K562 (cell line): ENCODE results near the gene RNF213. TPM values are rescaled to one million over a fixed set of nuclear protein-coding genes. Genes with fewer than 3 reads are reported as not detected.
A peak's percentile ranks its signal among the peaks of the same experiment; 100 is the strongest.

Experiments
- BCOR ChIP-seq: fragments of 450-650 bp; IDR thresholded peaks from 2 replicates; pipeline ENCODE4 v1.6.1; 2016
- BRD9 ChIP-seq: fragments of 450-650 bp; IDR thresholded peaks from 2 replicates; pipeline ENCODE4 v1.6.1; 2018; ENCODE audit warnings: low read depth; ENCODE audit not compliant: partially characterized antibody
- DPF2 ChIP-seq: fragments of 450-650 bp; IDR thresholded peaks from 2 replicates; pipeline ENCODE4 v1.6.1; 2016
- MYC ChIP-seq, 2 experiments: fragments of 250-450 bp in 1 of 2; sonication (Bioruptor Pico) in 1 of 2; IDR thresholded peaks; 2 replicates each; pipeline versions ENCODE4 v1.5.1 to v1.6.1; 2012 to 2021; ENCODE audit warnings: low read depth in 2 of 2, borderline replicate concordance in 1 of 2, improper control_type of control experiment in 1 of 2, low read length in 1 of 2, mild to moderate bottlenecking in 1 of 2, moderate library complexity in 1 of 2
- NR0B1 ChIP-seq: fragments of 450-650 bp; IDR thresholded peaks from one replicate; pipeline ENCODE4 v1.6.1; 2018; ENCODE audit warnings: mild to moderate bottlenecking, moderate library complexity; ENCODE audit not compliant: partially characterized antibody
- POLR3G ChIP-seq: IDR thresholded peaks from 2 replicates; pipeline ENCODE4 v1.6.1; 2011; ENCODE audit not compliant: insufficient read length, insufficient replicate concordance; ENCODE audit errors: extremely low read depth
- SIN3B ChIP-seq: fragments of 450-650 bp; IDR thresholded peaks from 2 replicates; pipeline ENCODE4 v1.6.1; 2017; ENCODE audit warnings: low read depth, mild to moderate bottlenecking, moderate library complexity
- TAF1 ChIP-seq: IDR thresholded peaks from 2 replicates; pipeline ENCODE4 v1.6.1; 2011; ENCODE audit warnings: mild to moderate bottlenecking, low read length, moderate library complexity; ENCODE audit not compliant: insufficient read depth, control insufficient read depth, severe bottlenecking; ENCODE audit errors: extremely low read depth
- THAP12 ChIP-seq: fragments of 250-450 bp; sonication (Bioruptor Pico); IDR thresholded peaks from 2 replicates; pipeline ENCODE4 v1.9.0; 2021; ENCODE audit warnings: mild to moderate bottlenecking, inconsistent platforms
- ZNF347 ChIP-seq: fragments of 450-650 bp; formaldehyde crosslinking; IDR thresholded peaks from 2 replicates; pipeline ENCODE4 v1.4.0; 2020; ENCODE audit warnings: low read depth, mild to moderate bottlenecking, moderate library complexity
- polyA plus RNA-seq, 8 experiments: library from polyadenylated mRNA; depleted of rRNA in 4 of 8; stranded (reverse) in 5 of 8; unstranded in 3 of 8; fragments of >200 nt; fragmentation: Nextera tagmentation in 2 of 8; fragmentation: Illumina TruSeq in 1 of 8; extraction: Ambion mirVana in 2 of 8; extraction: Trizol in 1 of 8; gene quantifications; 2 replicates each; pipeline versions ENCODE4 v1.2.1 to v1.2.3, GENCODE V29; 2011 to 2014; ENCODE audit warnings: inconsistent platforms in 1 of 8, missing spikeins in 1 of 8
- total RNA-seq, 7 experiments: library from RNA; depleted of rRNA in 6 of 7; stranded (reverse); fragments of >200 nt in 6 of 7; fragmentation: Illumina TruSeq in 2 of 7; extraction: Trizol in 2 of 7; gene quantifications; 2 replicates each; pipeline versions ENCODE4 v1.2.1 to v1.2.3, GENCODE V29; 2011 to 2021; ENCODE audit warnings: low replicate concordance in 1 of 7
- TF ChIP-seq, protein P1 (sequence below): fragments of 250-450 bp; sonication (Bioruptor Pico); IDR thresholded peaks from 2 replicates; pipeline ENCODE4 v1.8.0; 2022; ENCODE audit warnings: moderate library complexity, mild to moderate bottlenecking, inconsistent platforms
- TF ChIP-seq, protein P2 (sequence below), 2 experiments: fragments of 200-800 bp in 1 of 2; sonication (Bioruptor generic) in 1 of 2; sonication (generic) in 1 of 2; formaldehyde crosslinking in 1 of 2; IDR thresholded peaks in 1 of 2; conservative IDR thresholded peaks in 1 of 2; 2 replicates each; pipeline versions ENCODE4 v1.5.0 to v1.6.1; 2016 to 2020; ENCODE audit warnings: missing compliant biosample characterization in 1 of 2, missing genetic modification characterization in 1 of 2, missing genetic modification reagents in 1 of 2
- TF ChIP-seq, protein P3 (sequence below): IDR thresholded peaks from 2 replicates; pipeline ENCODE4 v1.6.1; 2011; ENCODE audit warnings: borderline replicate concordance, low read depth, mild to moderate bottlenecking, moderate library complexity, low read length; ENCODE audit not compliant: insufficient read depth, poor library complexity, severe bottlenecking

Gene RNF213
- total and polyA plus RNA-seq, 9 of the 15 experiments (the other 6 are each of a cell fraction or from before 2014, with no cell fraction given): 5.3 to 33.6 (median 17.9) TPM

DNA sequence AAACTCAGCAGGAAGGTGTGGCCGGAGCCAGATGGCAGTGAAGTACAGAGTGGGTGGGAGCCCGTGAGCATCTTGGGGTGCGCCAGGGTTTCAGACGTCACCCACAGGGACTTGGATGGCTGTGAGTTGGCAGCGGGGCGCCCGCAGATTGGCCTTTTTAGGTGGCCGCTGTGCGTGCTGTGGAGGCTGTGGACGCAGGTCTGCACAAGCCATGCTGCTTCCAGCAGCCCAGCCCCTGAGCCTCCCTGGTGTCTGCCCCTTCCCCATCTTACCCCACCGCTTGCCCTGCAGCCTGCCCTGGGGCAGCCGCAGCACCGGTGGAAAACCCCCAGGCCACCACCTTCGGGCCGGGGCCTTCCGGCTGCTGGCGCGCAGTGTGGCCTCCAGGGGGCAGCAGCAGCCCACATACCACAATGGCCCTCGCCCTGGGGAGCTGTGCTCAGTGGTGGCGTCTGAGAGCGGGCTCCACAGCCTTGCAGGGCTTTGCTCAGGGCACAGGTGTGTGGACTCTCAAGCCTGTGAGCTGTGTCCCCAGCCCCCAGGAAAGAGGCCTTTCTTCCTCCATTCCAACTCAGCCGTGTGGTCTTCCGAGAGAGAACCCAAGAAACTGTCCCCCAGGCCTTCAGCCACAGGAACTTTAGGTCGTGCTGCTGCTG is 166.1 kb downstream of the RNF213 start (continued):
- TF ChIP-seq POLR3G: no peak
- TF ChIP-seq THAP12 (CRISPR knock-in tag): no peak
- no peak for TF ChIP-seq BCOR
- TF ChIP-seq BRD9: no peak
- TF ChIP-seq, protein P1, sequence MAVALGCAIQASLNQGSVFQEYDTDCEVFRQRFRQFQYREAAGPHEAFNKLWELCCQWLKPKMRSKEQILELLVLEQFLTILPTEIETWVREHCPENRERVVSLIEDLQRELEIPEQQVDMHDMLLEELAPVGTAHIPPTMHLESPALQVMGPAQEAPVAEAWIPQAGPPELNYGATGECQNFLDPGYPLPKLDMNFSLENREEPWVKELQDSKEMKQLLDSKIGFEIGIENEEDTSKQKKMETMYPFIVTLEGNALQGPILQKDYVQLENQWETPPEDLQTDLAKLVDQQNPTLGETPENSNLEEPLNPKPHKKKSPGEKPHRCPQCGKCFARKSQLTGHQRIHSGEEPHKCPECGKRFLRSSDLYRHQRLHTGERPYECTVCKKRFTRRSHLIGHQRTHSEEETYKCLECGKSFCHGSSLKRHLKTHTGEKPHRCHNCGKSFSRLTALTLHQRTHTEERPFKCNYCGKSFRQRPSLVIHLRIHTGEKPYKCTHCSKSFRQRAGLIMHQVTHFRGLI: no peak
- TF ChIP-seq NR0B1: no peak
- no peak for TF ChIP-seq ZNF347 (CRISPR knock-in tag)
- 0 out of 2 replicates have a peak, but pooled peaks have one; percentile 22 for TF ChIP-seq DPF2
- TF ChIP-seq TAF1: no peak
- TF ChIP-seq, protein P2, sequence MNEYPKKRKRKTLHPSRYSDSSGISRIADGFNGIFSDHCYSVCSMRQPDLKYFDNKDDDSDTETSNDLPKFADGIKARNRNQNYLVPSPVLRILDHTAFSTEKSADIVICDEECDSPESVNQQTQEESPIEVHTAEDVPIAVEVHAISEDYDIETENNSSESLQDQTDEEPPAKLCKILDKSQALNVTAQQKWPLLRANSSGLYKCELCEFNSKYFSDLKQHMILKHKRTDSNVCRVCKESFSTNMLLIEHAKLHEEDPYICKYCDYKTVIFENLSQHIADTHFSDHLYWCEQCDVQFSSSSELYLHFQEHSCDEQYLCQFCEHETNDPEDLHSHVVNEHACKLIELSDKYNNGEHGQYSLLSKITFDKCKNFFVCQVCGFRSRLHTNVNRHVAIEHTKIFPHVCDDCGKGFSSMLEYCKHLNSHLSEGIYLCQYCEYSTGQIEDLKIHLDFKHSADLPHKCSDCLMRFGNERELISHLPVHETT (CRISPR knock-in tag; conservative IDR thresholded peaks at IDR 0.05 in 1 of 2, IDR thresholded peaks at IDR 0.05 in 1 of 2): no peak
- TF ChIP-seq, protein P3, sequence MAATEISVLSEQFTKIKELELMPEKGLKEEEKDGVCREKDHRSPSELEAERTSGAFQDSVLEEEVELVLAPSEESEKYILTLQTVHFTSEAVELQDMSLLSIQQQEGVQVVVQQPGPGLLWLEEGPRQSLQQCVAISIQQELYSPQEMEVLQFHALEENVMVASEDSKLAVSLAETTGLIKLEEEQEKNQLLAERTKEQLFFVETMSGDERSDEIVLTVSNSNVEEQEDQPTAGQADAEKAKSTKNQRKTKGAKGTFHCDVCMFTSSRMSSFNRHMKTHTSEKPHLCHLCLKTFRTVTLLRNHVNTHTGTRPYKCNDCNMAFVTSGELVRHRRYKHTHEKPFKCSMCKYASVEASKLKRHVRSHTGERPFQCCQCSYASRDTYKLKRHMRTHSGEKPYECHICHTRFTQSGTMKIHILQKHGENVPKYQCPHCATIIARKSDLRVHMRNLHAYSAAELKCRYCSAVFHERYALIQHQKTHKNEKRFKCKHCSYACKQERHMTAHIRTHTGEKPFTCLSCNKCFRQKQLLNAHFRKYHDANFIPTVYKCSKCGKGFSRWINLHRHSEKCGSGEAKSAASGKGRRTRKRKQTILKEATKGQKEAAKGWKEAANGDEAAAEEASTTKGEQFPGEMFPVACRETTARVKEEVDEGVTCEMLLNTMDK: peak; percentile 34
- TF ChIP-seq SIN3B: no peak
- no peak for TF ChIP-seq MYC (IDR thresholded peaks at IDR 0.05; ENCODE audit: low read depth, low read length)
- no peak for TF ChIP-seq MYC (CRISPR knock-in tag; IDR thresholded peaks at IDR 0.05; ENCODE audit: borderline replicate concordance, low read depth)
